Measurements from ENCODE around the gene ZC2HC1B. TPM values are rescaled to one million over a fixed set of nuclear protein-coding genes. Genes with fewer than 3 reads are reported as not detected.
"Not testable (repeated sequence)": the region's sequence is repeated elsewhere in the genome, so short reads cannot be mapped to it uniquely, and the experiment has no call there.

Gene ZC2HC1B, protein sequence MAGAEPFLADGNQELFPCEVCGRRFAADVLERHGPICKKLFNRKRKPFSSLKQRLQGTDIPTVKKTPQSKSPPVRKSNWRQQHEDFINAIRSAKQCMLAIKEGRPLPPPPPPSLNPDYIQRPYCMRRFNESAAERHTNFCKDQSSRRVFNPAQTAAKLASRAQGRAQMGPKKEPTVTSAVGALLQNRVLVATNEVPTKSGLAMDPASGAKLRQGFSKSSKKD
- not detected in 2 replicates for total RNA-seq

DNA sequence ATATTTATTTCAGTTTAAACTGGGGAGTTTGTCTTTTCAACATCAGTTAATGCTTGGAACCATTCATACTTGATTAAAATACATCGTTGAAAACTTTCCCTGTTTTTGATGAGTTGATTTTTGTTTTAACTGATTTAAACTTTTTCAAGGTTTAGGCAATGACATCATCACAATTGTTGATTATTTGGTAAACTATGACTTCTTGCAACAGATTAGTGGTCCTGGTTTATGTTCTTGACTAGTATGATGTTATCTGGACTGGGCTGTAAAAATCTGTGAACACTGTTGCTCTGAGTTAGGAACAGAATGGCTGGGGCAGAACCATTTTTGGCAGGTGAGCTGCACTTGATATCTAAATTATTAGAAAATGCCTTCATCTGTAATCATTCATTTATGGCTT, at the start of gene ZC2HC1B:
Gene ZC2HC1B (plus strand): TSS at position 241 of the 400 bp plus-strand sequence. CDS start 66 bp downstream, at position 307.
- intact Hi-C loops (cut with micrococcal nuclease), result no loop called here

DNA sequence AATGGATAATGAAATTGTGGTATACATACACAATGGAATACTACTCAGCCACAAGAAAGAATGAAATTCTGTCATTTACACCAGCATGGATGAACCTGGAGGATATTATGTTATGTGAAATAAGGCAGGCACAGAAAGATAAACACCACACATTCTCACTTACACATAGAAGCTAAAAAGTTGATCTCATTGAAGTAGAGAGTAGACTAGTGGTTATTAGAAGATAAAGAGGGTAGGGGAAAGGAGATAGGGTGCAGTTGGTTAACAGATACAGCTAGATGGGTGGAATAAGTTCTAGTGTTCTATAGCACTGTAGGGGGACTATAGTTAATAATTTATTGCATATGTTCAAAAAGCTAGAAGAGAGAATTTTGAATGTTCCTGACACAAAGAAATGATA, 46.7 kb upstream of the ZC2HC1B start:
- intact Hi-C loops (cut with micrococcal nuclease), result no loop called here

DNA sequence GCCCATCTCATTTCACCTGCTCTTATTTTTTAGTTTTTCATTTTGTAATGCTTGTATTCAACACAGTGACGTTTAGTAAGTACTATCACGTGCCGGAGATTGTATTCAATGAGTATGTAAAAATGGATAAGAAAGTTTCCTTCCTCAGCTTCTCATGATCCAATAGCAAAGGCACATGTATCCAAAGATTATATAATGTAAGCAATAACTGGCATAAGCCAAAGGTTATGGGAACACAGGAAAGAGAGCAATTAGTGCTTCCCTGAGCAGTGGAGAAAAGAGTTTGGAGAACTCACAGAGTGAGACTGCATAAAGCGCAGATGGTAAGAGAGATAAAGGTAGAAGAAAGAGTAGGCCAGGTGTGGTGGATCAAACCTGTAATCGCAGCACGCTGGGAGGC, 42.9 kb upstream of the ZC2HC1B start:
- intact Hi-C loops (cut with micrococcal nuclease), result no loop called here

DNA sequence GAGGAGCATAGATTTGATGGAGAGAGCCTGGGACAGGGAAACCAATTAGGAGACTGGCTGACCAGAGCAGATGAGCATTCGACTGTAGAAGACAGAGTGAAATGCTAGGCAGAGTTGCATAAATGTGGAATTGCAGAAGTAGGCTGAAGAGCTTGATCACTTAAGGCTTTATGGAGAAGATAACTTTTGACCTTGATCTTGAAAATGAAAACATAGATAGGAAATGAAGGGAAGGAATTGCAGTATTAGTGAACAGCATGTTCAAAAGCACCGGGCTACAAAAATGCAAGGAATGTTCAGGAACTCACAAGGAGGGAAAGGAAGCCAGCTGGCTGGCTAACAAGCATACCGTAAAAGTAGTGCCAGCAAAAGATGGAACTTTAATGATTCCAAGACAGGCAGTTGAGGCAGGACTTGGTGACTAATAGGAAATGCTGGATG, 41.7 kb upstream of the ZC2HC1B start:
- intact Hi-C loops (cut with micrococcal nuclease), result no loop called here

DNA sequence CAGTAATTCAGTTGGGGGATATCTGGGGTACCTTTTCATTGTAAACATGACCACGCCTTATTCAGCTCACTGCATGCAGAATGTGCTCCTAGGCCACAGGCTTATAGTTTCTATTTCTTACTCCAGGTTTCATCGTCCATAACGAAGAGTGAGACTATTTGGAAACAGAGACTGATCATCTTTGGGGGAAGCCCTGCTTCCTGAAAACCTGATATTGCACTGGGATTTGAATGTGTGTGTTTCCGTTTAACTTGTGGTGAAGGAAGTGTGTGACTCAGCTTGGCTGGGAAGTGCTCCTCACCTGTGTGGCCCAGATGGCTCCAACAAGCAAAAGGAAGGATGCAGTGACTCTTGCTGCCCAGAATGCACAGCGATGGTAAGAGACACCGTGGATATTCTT, 40.7 kb upstream of the ZC2HC1B start:
- intact Hi-C loops (cut with micrococcal nuclease), result no loop called here

DNA sequence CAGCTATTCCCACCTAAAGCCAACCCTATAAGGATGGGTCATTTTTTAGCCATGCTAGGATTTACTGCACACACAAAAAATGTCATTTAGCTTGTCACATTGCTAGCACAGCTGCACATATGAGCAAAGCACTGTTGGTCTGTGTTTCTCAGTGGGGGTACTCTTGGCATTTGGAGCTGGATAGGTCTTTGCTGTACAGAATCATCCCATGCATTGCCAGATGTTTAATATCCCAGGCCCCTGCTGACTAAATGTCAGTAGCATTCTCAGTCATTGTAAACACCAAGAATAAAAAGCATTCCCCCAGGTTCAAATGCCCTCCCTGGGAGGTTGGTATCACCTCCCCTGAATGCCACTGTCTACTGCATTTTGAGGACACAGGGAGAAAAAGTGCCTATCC, 35.7 kb upstream of the ZC2HC1B start:
- intact Hi-C loops (cut with micrococcal nuclease), result no loop called here

DNA sequence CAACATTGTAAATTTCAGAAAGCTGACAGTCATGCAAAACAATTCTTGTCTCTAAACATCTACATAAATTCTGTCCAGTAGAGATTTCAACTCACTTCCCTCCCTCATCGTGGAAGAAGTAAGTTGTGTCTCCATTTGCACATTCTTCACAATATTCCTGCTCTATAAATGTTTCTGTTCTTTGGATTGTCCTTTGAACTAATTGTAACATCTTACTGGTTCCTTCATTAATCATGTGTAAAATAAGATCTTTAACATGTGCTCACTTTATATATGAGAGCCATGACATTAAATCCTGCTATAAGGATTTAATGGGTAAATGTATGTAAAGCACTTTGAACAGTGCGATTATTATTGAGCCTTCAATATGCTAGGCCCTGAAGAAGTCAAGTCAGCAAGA, 28.1 kb upstream of the ZC2HC1B start:
- intact Hi-C loops (cut with micrococcal nuclease), result no loop called here

DNA sequence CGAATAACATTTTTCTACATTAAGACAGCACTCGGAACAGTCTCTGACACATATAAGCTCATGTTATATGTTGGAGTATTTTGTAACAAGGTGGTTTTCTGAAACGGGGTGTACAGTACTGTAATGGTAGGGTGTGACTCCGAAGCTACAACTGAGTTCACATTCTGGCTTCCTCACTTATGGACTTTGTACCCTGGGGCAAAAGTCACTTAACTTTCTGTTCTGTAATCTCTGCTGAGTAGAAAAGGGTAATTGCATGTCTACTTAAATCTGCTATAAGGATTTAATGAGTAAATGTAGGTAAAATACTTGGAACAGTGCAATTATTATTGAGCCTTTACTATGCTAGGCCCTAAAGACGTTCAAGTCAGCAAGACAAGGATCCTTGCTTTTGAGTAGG, 25.9 kb upstream of the ZC2HC1B start:
- intact Hi-C loops (cut with micrococcal nuclease), result no loop called here

DNA sequence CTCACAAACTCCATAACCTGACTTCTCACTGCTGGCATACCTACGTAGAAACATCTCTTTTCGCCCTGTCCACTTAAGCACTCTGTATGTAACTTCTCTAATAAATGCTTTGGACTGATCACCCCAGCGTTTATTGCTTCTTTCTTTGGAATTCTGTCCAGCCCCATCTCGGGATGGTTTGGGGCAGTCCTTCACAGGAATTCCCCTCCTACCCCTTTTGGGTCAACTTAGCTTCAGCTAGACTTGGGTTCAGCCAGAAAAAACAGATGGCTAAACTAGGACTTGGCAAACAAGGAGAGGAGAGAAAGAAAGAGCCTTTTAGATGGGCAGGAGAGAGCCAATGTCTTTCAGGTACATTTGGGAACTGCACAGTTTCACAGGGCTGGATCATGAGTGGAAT, 25.1 kb upstream of the ZC2HC1B start:
- intact Hi-C loops (cut with micrococcal nuclease), result no loop called here

DNA sequence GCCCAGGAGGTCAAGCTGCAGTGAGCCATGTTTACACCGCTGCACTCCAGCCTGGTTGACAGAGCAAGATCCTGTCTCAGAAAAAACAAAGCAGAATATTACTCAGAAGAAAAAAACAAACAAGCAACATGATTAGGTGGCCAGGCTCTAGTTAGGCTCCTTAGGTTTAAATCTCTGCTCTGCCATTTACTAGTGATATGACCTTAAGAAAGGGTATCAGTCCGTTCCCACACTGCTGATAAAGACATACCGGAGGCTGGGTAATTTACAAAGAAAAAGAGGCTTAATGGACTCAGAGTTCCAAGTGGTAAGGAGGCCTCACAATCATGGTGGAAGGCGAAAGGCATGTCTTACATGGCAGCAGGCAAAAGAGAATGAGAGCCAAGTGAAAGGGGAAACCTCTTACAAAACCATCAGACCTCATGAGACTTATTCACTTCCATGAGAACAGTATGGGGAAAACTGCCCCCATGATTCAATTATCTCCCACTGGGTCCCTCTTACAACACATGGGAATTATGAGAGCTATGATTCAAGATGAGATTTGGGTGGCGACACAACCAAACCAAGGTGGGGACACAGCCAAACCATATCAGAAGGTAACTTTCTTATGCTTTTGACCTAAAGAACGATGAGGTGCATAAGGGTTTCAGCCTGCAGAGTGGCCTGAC, 23.5 kb upstream of the ZC2HC1B start:
- intact Hi-C loops (cut with micrococcal nuclease), result loop anchor here (5.0 to 10.0 kb wide), 6 partner anchors 172 to 936 kb away; no protein-coding TSS in a partner anchor

DNA sequence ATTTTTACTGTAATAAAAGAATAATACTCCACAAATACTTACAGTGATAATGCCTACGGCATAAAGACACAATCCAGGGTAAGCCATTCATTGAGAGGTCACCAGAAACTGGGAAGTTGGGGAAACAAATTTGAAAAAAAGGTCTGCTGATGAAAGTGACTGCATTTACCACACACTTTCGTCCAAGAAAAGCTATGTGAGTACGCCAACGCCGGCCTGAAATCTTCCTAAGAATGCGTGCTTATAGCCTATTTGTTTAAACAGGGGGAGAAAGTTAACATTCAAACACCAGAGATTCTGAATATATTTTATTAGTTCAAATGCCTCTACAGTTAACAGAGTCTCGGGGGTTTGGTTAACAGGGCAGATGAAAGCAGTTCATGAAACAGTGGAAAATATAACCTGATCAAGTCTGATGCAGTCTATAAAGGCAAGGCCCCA, 21.8 kb upstream of the ZC2HC1B start:
- intact Hi-C loops (cut with micrococcal nuclease), result loop anchor here (2.0 to 10.0 kb wide), 9 partner anchors 98 to 1696 kb away; partner anchors contain the start of genes NMBR and VTA1

DNA sequence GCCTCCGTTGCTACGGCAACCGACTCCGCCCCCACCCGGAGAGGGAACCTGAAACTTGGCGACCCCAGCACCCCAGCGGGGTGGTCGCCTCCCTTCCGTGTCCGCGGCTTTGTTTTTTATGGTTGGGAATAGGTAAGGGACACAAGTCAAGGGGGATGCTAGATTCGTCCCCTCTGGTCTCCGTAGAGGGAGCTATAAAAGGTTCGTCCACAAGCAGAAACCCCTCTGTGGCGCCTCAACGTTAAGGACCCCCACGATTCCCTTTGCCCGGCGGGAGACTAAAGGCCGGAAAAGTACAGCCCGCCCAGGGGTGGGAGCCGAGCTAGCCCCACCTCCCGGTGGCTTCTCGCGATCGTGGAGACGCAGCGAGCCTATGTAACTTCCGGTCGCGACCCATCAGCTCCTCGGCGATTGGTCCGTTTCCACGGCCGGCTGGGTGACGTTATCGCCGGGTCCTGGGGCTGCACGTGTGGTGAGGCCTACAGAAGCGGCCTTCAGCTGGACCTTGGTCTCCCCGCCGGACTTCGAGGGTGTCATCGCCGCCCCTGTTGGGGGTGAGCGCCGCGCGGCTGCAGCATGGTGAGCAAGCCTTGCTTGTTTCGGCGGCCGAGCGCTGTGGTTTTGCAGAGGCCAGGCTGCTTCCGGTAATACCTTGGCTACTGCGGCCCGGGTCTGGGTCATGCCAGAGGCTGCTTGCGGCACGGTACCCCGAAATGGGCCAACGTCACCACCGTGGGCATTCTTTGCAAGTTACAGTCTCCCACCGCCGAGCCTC, 21.2 kb upstream of the ZC2HC1B start, which contains the start of gene LTV1:
Gene LTV1 (plus strand): TSS at position 437 of the 775 bp plus-strand sequence. CDS start 140 bp downstream, at position 577.
- intact Hi-C loops (cut with micrococcal nuclease), result loop anchor here (1.0 to 10.0 kb wide), 18 partner anchors 29 to 1696 kb away; partner anchors contain the start of genes ADAT2, FUCA2, NMBR and PEX3

DNA sequence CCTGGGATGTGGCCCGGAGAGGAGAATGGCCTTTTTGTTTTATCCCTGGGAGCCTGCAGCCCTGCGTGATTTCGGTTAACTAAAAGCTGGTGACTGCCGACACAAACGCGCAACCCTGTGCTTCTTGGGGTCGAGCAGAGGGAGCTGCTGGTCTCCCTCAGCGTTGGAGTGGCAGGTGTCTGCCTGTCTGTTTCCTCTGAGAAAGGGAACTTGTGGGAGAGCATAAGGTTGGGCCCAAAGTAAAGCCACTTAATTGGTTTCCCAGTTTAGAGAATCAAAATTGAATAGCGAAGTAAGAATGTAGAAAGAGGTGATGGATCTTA, 20.6 kb upstream of the ZC2HC1B start:
- intact Hi-C loops (cut with micrococcal nuclease), result loop anchor here (1.0 to 10.0 kb wide), 18 partner anchors 29 to 1697 kb away; partner anchors contain the start of genes ADAT2, FUCA2, NMBR and PEX3

DNA sequence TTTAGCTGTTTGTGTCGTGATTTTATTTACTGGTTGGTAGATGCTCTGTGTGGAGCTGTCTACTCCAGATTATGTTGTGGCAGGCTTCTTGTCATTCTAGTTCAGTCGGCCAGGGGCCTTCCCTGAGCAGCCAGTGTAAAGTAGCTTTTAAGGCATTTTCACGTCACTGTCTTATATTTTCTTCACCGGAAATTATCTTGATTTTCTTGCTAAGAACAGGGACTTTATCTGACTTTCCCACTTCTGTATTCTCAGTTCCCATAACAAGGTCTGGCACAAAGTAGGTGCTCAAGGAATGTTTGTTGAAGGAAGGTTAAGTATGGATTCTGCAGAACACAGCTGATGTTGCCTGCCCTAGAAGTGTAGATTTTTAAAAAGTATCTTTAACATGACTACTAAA, 20.3 kb upstream of the ZC2HC1B start:
- intact Hi-C loops (cut with micrococcal nuclease), result loop anchor here (1.0 to 10.0 kb wide), 8 partner anchors 165 to 939 kb away; no protein-coding TSS in a partner anchor

DNA sequence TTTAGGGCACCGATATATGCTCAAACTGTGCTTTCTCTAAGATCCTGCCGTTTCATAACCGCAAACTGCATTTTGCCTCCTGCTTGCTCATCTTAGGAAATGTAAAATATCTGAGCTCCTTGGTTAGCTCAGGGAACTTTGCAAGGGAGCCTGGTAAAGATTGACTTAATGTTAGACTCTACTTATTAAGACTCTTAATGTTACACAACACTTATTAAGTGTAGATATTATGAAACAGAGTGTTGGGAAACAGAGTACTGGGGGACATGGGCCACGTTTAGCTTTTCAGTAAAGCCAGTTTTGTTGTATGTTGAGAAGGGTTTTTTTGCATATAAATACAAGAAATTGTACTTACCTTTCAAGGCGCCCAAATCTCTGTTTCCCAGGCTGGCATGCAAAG, 19.2 kb upstream of the ZC2HC1B start:
- intact Hi-C loops (cut with micrococcal nuclease), result loop anchor here (2.0 to 10.0 kb wide), 2 partner anchors 166 to 940 kb away; no protein-coding TSS in a partner anchor

DNA sequence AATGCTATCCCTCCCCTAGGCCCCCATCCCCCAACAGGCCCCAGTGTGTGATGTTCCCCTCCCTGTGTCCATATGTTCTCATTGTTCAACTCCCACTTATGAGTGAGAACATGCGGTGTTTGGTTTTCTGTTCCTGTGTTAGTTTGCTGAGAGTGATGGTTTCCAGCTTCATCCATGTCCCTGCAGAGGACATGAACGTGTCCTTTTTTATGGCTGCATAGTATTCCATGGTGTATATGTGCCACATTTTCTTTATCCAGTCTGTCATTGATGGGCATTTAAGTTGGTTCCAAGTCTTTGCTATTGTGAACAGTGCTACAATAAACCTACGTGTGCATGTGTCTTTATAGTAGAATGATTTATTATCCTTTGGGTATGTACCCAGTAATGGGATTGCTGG, 12.6 kb upstream of the ZC2HC1B start:
- intact Hi-C loops (cut with micrococcal nuclease), result not testable (repeated sequence)

DNA sequence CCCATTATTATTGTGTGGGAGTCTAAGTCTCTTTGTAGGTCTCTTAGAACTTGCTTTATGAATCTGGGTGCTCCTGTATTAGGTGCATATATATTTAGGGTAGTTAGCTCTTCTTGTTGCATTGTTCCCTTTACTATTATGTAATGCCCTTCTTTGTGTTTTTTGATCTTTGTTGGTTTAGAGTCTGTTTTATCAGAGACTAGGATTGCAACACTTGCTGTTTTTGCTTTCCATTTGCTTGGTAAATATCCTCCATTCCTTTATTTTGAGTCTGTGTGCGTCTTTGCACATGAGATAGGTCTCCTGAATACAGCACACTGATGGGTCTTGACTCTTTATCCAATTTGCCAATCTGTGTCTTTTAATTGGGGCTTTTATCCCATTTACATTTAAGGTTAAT, 9.2 kb upstream of the ZC2HC1B start:
- intact Hi-C loops (cut with micrococcal nuclease), result not testable (repeated sequence)

DNA sequence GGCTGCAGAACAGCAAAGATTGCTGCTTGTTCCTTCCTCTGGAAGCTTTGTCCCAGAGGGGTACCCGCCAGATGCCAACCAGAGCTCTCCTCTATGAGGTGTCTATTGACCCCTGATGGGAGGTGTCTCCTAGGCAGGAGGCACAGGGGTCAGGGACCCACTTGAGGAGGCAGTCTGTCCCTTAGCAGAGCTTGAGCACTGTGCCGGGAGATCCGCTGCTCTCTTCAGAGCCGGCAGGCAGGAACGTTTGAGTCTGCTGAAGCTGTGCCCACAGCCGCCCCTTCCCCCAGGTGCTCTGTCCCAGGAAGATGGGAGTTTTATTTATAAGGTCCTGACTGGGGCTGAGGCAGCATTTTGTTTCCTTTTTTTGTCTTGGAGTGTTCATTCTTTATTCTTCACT, 7.5 kb upstream of the ZC2HC1B start:
- intact Hi-C loops (cut with micrococcal nuclease), result not testable (repeated sequence)

DNA sequence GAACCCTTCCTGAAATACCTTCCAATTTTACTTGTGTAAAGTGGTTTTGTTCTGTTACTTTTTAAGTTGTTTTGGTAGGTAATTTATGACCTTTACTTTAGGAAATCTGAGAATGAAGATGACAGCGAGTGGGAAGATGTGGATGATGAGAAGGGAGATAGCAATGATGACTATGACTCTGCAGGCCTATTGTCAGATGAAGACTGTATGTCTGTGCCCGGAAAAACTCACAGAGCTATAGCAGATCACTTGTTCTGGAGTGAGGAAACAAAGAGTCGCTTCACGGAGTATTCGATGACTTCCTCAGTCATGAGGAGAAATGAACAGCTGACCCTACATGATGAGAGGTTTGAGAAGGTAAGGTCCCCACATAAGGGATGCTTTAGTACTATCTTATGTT, 6.6 kb upstream of the ZC2HC1B start:
- intact Hi-C loops (cut with micrococcal nuclease), result no loop called here

DNA sequence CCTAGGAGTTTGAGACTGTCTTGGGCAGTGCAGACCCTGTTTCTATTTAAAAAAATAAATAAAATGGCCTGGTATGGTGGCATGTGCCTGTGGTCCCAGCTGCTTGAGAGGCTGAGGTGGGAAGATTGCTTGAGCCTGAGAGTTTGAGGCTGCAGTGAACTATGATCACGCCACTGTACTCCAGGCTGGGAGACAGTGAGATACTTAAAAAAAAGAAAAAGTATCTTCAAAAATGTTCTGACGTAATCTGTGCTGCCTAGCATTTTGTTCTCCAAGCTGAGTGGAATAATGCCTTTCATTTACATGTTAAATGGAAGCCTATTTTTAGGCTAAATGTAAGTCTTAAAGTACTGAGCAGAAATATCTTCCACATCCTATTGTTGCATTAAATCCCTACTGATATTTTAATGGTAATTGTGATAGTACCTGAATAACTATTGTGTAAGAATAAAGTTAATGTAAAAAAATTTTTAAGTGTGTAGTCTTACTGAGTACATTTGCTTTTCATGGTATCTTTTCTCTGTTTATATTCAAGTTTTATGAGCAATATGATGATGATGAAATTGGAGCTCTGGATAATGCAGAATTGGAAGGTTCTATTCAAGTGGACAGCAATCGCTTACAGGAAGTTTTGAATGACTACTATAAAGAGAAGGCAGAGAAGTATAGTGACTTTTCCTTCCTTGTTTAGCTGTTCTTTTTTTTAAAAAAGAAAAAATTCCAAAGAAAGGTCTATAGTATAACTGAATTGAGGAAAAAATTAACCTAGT, 4.2 kb upstream of the ZC2HC1B start:
- intact Hi-C loops (cut with micrococcal nuclease), result no loop called here

DNA sequence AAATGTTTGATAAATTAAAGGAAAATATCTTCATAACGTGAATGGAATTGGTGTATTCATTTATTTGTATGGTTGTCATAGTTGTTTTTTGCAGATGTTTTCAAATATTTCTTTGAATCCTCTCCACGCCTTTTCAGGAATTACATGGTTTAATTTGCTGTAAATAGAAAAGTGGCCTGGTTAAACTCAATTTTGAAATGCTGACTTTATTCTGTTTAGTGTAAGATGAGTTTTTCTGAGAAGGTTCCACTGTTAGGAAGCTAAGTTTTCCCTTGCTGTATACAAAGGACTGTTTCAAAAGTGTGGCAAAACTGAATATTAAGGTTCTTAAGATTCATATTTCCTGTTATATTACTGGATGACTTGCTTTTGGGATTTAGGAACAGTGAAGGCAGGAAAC, 503 bp upstream of the ZC2HC1B start:
- intact Hi-C loops (cut with micrococcal nuclease), result no loop called here

All from T-helper 1 cell treated with Interleukin-12 subunit alpha and Interleukin-12 subunit beta and Interleukin-4 antibody, amounts not matched to agents 30 ng/mL and 1 ng/mL, for 36 hours (primary cell).